Fibroblast of the aortic adventitia (primary cell): Measurements from ENCODE around the gene ANKRD62. TPM values are rescaled to one million over a fixed set of nuclear protein-coding genes. Genes with fewer than 3 reads are reported as not detected.
A peak's percentile ranks its signal among the peaks of the same experiment; 100 is the strongest.

ENCODE experiments used
- DNase-seq: peaks from one replicate; pipeline ENCODE4 v3.0.0-alpha.2; 2010; ENCODE audit warnings: low read depth
- H3K4me3 ChIP-seq: 2 replicates; pipeline ENCODE4 v1.5.1; 2011; ENCODE audit warnings: low read depth, mild to moderate bottlenecking, control low read depth, low read length, moderate library complexity
- total RNA-seq: library from RNA; depleted of rRNA; stranded (reverse); fragments of >200 nt; gene quantifications from 2 replicates; pipeline ENCODE4 v1.2.3, GENCODE V29; 2012; ENCODE audit warnings: low replicate concordance
- TF ChIP-seq, protein P1 (sequence below): IDR thresholded peaks from 2 replicates; pipeline ENCODE4 v1.5.1; 2011; ENCODE audit warnings: mild to moderate bottlenecking, low read length, control low read depth, inconsistent platforms; ENCODE audit not compliant: insufficient read depth

Gene ANKRD62
- total RNA-seq, 1 donor, result not detected

GRCh38 chr18:12101266-12101665, 7.6 kb downstream of the ANKRD62 start:
- no peak overlapping the region for H3K4me3 ChIP-seq
- TF ChIP-seq, protein P1, sequence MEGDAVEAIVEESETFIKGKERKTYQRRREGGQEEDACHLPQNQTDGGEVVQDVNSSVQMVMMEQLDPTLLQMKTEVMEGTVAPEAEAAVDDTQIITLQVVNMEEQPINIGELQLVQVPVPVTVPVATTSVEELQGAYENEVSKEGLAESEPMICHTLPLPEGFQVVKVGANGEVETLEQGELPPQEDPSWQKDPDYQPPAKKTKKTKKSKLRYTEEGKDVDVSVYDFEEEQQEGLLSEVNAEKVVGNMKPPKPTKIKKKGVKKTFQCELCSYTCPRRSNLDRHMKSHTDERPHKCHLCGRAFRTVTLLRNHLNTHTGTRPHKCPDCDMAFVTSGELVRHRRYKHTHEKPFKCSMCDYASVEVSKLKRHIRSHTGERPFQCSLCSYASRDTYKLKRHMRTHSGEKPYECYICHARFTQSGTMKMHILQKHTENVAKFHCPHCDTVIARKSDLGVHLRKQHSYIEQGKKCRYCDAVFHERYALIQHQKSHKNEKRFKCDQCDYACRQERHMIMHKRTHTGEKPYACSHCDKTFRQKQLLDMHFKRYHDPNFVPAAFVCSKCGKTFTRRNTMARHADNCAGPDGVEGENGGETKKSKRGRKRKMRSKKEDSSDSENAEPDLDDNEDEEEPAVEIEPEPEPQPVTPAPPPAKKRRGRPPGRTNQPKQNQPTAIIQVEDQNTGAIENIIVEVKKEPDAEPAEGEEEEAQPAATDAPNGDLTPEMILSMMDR, result no peak
- DNase-seq, result no peak

GRCh38 chr18:12102136-12102842, 8.6 kb downstream of the ANKRD62 start:
- no peak for DNase-seq
- TF ChIP-seq, protein P1, result no peak
- H3K4me3 ChIP-seq, result no peak overlapping the region

GRCh38 chr18:12106471-12106870, 12.8 kb downstream of the ANKRD62 start:
- DNase-seq, result no peak
- TF ChIP-seq, protein P1, result no peak

GRCh38 chr18:12109836-12110235, 16.2 kb downstream of the ANKRD62 start:
- H3K4me3 ChIP-seq, result no peak overlapping the region
- TF ChIP-seq, protein P1, result no peak
- DNase-seq, result no peak

More at GRCh38 chr18:12106471-12106870, 12.8 kb downstream of the ANKRD62 start:
- no peak overlapping the region for H3K4me3 ChIP-seq

GRCh38 chr18:12113999-12114646, 20.5 kb downstream of the ANKRD62 start:
- TF ChIP-seq, protein P1, result no peak
- DNase-seq, result peak; percentile 9
- H3K4me3 ChIP-seq, result no peak overlapping the region

DNA sequence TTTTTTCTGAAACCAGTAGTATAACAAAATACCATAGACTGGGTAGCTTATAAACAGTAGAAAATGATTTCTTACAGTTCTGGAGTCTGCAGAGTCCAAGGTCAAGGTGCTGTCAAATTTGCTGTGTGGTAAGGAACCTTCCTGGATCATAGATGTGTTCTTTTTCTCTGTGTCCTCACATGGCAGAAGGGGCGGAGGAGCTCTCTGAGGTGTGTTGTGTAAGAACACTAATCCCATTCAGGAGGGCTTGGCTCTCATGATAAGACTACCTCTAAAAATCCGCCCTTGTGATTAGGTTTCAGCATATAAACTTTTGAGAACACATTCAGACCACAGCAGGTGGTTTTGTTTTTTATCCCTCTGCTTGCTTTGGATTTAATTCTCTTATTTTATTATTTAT, 25.7 kb downstream of the ANKRD62 start:
- H3K4me3 ChIP-seq, result no peak overlapping the region
- TF ChIP-seq, protein P1, result no peak
- DNase-seq, result no peak
